GM23338 (cell line): ENCODE measurements around the gene EDA2R.

Source experiments
- EZH2phosphoT487 ChIP-seq: fragments of 200-600 bp; sonication (generic); IDR thresholded peaks from one replicate; pipeline ENCODE4 v1.8.1; 2018; ENCODE audit warnings: antibody characterized with exemption; ENCODE audit not compliant: unreplicated experiment
- POLR2AphosphoS5 ChIP-seq: IDR thresholded peaks from 2 replicates; pipeline ENCODE4 v1.6.1; 2016; ENCODE audit warnings: antibody characterized with exemption, low read depth
- TF ChIP-seq, protein P1 (sequence below), 2 experiments: fragments of 200-600 bp in 1 of 2; sonication (generic) in 1 of 2; conservative IDR thresholded peaks; 2 replicates each; pipeline versions ENCODE4 v1.5.1 to v1.6.1; 2016 to 2017; ENCODE audit warnings: antibody characterized with exemption in 2 of 2, low read depth in 2 of 2, mild to moderate bottlenecking in 2 of 2, moderate library complexity in 1 of 2
- TF ChIP-seq, protein P2 (sequence below): IDR thresholded peaks from one replicate; pipeline ENCODE4 v1.6.1; 2018; ENCODE audit warnings: antibody characterized with exemption; ENCODE audit not compliant: unreplicated experiment

DNA sequence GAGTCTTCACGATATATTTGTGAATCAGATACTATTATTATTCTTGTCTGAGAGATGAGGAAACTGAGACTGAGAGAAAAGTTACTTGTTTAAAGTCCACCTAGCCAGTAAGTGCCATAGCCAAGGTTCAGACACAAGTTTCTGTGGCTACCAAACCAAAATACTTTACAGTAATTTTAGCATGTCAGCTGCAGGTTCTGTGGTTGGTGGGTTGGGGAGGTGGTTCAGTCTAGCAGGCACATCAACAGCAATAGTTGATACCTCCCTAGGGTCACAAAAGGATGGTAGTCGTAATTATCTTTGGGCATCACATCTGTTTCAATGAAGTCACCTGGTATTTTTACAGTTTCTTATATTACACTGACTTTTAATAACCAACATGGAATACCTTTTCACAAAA, 35.6 kb upstream of the EDA2R start:
- TF ChIP-seq, protein P1, sequence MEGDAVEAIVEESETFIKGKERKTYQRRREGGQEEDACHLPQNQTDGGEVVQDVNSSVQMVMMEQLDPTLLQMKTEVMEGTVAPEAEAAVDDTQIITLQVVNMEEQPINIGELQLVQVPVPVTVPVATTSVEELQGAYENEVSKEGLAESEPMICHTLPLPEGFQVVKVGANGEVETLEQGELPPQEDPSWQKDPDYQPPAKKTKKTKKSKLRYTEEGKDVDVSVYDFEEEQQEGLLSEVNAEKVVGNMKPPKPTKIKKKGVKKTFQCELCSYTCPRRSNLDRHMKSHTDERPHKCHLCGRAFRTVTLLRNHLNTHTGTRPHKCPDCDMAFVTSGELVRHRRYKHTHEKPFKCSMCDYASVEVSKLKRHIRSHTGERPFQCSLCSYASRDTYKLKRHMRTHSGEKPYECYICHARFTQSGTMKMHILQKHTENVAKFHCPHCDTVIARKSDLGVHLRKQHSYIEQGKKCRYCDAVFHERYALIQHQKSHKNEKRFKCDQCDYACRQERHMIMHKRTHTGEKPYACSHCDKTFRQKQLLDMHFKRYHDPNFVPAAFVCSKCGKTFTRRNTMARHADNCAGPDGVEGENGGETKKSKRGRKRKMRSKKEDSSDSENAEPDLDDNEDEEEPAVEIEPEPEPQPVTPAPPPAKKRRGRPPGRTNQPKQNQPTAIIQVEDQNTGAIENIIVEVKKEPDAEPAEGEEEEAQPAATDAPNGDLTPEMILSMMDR (conservative IDR thresholded peaks at IDR 0.05; ENCODE audit: low read depth in 2 of 2): no peak
- TF ChIP-seq EZH2phosphoT487 (no peak), POLR2AphosphoS5 (no peak)
- TF ChIP-seq, protein P2, sequence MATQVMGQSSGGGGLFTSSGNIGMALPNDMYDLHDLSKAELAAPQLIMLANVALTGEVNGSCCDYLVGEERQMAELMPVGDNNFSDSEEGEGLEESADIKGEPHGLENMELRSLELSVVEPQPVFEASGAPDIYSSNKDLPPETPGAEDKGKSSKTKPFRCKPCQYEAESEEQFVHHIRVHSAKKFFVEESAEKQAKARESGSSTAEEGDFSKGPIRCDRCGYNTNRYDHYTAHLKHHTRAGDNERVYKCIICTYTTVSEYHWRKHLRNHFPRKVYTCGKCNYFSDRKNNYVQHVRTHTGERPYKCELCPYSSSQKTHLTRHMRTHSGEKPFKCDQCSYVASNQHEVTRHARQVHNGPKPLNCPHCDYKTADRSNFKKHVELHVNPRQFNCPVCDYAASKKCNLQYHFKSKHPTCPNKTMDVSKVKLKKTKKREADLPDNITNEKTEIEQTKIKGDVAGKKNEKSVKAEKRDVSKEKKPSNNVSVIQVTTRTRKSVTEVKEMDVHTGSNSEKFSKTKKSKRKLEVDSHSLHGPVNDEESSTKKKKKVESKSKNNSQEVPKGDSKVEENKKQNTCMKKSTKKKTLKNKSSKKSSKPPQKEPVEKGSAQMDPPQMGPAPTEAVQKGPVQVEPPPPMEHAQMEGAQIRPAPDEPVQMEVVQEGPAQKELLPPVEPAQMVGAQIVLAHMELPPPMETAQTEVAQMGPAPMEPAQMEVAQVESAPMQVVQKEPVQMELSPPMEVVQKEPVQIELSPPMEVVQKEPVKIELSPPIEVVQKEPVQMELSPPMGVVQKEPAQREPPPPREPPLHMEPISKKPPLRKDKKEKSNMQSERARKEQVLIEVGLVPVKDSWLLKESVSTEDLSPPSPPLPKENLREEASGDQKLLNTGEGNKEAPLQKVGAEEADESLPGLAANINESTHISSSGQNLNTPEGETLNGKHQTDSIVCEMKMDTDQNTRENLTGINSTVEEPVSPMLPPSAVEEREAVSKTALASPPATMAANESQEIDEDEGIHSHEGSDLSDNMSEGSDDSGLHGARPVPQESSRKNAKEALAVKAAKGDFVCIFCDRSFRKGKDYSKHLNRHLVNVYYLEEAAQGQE: no peak
